Activated CD4-positive, alpha-beta memory T cell treated with anti-CD3 and anti-CD28 coated beads, Interleukin-2, amount 10 ng/mL, durations not matched to agents 7 days and 5 days (primary cell): ENCODE measurements around the gene HUNK. TPM values are rescaled to one million over a fixed set of nuclear protein-coding genes. Genes with fewer than 3 reads are reported as not detected.

Experiments
- CTCF ChIA-PET: fragments of 350-600 bp; sonication (Branson Sonifier 250); formaldehyde crosslinking; loops from one replicate; lab custom pipeline; 2021; ENCODE audit warnings: antibody characterized with exemption, inconsistent platforms; lab: Charles Lee
- POLR2A ChIA-PET: fragments of 350-600 bp; sonication (Branson Sonifier 250); formaldehyde crosslinking; loops from one replicate; lab custom pipeline; 2021; ENCODE audit warnings: antibody characterized with exemption; lab: Charles Lee
- DNase-seq: peaks from one replicate; pipeline ENCODE4 v3.0.0-alpha.2; 2020
- H3K27ac Mint-ChIP-seq: one replicate; pipeline ENCODE4 v1.8.0; 2021; ENCODE audit warnings: mild to moderate bottlenecking, mixed read lengths
- H3K27me3 Mint-ChIP-seq: one replicate; pipeline ENCODE4 v1.8.0; 2021; ENCODE audit warnings: mixed read lengths
- H3K36me3 Mint-ChIP-seq: one replicate; pipeline ENCODE4 v1.8.0; 2021; ENCODE audit warnings: low read depth, mixed read lengths
- H3K4me1 Mint-ChIP-seq: one replicate; pipeline ENCODE4 v1.8.0; 2021; ENCODE audit warnings: mixed read lengths
- H3K4me3 Mint-ChIP-seq: one replicate; pipeline ENCODE4 v1.8.0; 2021; ENCODE audit warnings: mild to moderate bottlenecking, mixed read lengths
- H3K9me3 Mint-ChIP-seq: one replicate; pipeline ENCODE4 v1.8.0; 2021; ENCODE audit warnings: mixed read lengths
- total RNA-seq, 2 experiments: library from RNA; stranded (reverse); gene quantifications; one replicate each; pipeline ENCODE4 v1.2.3, GENCODE V29; 2021

The HUNK gene
- total RNA-seq, 2 experiments from 2014 or later = 0.03 to 0.05 TPM

DNA sequence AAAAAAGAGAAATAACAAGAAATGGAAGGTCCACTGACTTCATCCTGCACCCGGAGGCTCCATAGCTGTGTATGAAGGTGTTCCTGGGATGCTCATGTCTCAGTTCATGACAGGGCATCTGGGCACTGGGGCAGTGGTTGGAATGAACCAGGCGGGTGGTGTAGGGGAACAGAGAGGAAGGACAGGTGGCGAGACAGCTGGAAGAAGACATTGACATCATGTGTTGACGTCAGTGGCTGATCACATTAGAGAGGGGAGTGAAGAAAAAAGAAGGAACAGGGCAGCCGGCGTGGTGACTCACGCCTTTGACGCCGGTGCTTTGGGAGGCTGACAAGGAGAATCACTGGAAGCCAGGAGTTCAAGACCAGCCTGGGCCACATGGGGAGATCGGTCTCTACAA is 50.1 kb downstream of the HUNK start:
- Mint-ChIP-seq H3K27me3 (no peaks in the 10 kb centered on the region), H3K4me3 (no peak overlapping the region), H3K4me1 (no peaks in the 10 kb centered on the region), H3K27ac (no peak overlapping the region), H3K36me3 (no peaks in the 10 kb centered on the region), H3K9me3 (peaks cover 3% of the 10 kb centered on the region)
- DNase-seq = no peak
- ChIA-PET CTCF (no interaction called here), POLR2A (no interaction called here)

GRCh38 chr21:31923756-31924155 is 50.9 kb downstream of the HUNK start:
- Mint-ChIP-seq H3K9me3 (peaks cover 3% of the 10 kb centered on the region), H3K36me3 (no peaks in the 10 kb centered on the region), H3K4me3 (no peak overlapping the region), H3K4me1 (no peaks in the 10 kb centered on the region), H3K27me3 (no peaks in the 10 kb centered on the region), H3K27ac (no peak overlapping the region)
- POLR2A ChIA-PET = no interaction called here
- no peak for DNase-seq
- CTCF ChIA-PET = no interaction called here

DNA sequence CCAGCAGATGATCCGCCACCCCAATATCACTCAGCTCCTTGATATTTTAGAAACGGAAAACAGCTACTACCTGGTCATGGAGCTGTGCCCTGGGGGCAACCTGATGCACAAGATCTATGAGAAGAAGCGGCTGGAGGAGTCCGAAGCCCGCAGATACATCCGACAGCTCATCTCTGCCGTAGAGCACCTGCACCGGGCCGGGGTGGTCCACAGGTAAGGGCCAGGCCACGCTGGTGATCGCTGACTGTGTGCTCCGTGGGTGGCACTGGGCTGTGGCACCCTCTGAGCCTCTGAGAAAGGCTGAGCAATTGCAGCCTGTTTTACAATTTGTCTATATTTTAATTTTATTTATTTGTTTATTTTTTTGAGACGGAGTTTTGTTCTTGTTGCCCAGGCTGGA is 51.7 kb downstream of the HUNK start:
- H3K9me3 Mint-ChIP-seq = peaks cover 3% of the 10 kb centered on the region
- no peak overlapping the region for H3K4me3 Mint-ChIP-seq
- no peaks in the 10 kb centered on the region for H3K27me3 Mint-ChIP-seq
- no peaks in the 10 kb centered on the region for H3K4me1 Mint-ChIP-seq
- DNase-seq = no peak
- ChIA-PET POLR2A (no interaction called here), CTCF (no interaction called here)
- H3K27ac Mint-ChIP-seq = no peak overlapping the region
- H3K36me3 Mint-ChIP-seq = no peaks in the 10 kb centered on the region

GRCh38 chr21:31926498-31926897 is 53.7 kb downstream of the HUNK start:
- DNase-seq = no peak
- no peaks in the 10 kb centered on the region for H3K4me1 Mint-ChIP-seq
- H3K4me3 Mint-ChIP-seq = no peak overlapping the region
- CTCF ChIA-PET = interaction anchor here (0.6 kb wide), 1 partner anchor 674 kb away, joined by 6 read pairs; no protein-coding TSS in a partner anchor
- H3K27me3 Mint-ChIP-seq = no peaks in the 10 kb centered on the region
- POLR2A ChIA-PET = no interaction called here
- H3K9me3 Mint-ChIP-seq = peaks cover 3% of the 10 kb centered on the region
- H3K27ac Mint-ChIP-seq = no peak overlapping the region
- H3K36me3 Mint-ChIP-seq = no peaks in the 10 kb centered on the region

DNA sequence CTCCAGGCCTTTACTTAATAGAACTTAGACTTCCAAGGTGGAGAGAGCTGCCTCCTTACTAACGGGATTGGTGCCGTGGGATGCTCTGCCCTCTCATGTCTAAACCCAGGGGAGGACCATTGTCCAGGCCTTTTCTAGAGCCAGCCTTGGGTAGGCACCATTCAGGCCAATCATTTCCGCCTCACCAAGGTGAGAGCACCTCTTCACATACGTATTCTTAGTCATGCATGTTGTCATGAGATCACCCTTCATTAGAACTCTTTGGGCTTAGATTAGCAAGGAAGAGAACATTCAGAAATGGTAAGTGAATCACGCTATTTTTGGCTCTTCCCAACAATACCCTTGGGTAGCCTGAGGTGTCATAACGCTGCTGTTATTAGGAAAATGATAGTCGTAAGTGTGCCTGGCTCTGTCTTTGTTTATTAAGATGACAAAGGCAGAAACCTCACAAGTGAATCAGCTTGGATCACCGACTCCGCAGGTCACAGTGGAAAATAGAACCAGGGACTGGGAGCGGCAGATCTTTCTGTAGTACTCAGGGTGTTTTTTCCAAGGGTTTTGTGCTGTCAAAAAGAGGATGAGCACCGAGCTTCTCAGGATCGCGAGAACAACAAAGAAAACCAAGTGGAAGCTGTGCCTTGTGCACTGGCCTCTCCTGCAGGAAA is 55.0 kb downstream of the HUNK start:
- H3K4me3 Mint-ChIP-seq = no peak overlapping the region
- ChIA-PET POLR2A (no interaction called here), CTCF (no interaction called here)
- no peaks in the 10 kb centered on the region for H3K4me1 Mint-ChIP-seq
- no peak overlapping the region for H3K27ac Mint-ChIP-seq
- no peaks in the 10 kb centered on the region for H3K36me3 Mint-ChIP-seq
- no peak for DNase-seq
- H3K27me3 Mint-ChIP-seq = peaks cover 2% of the 10 kb centered on the region
- peaks cover 3% of the 10 kb centered on the region for H3K9me3 Mint-ChIP-seq

DNA sequence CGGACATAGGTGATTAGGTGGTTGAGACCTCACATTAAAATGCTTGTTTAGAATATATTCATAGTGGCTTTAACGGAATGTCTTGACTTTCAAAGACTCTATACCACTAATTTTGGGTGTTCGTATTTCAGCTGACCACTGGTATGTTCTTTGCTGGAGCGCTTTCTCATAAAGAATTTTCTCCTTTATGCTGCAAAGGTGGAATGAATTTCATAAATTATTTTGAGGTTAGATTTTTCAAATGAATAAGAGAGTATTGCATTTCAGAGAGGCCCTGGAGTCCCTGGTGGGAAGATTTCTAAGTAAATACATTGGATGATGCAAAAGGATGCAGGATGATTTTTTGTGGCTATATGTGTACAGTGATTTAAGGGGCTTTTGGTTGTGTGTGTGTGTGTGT is 55.8 kb downstream of the HUNK start:
- POLR2A ChIA-PET = no interaction called here
- H3K36me3 Mint-ChIP-seq = no peaks in the 10 kb centered on the region
- CTCF ChIA-PET = no interaction called here
- no peak for DNase-seq
- no peak overlapping the region for H3K4me3 Mint-ChIP-seq
- no peak overlapping the region for H3K27ac Mint-ChIP-seq
- no peaks in the 10 kb centered on the region for H3K4me1 Mint-ChIP-seq
- H3K9me3 Mint-ChIP-seq = peaks cover 3% of the 10 kb centered on the region
- peaks cover 2% of the 10 kb centered on the region for H3K27me3 Mint-ChIP-seq

- DNase-seq = no peak
- no peaks in the 10 kb centered on the region for H3K4me1 Mint-ChIP-seq
- no peaks in the 10 kb centered on the region for H3K36me3 Mint-ChIP-seq
- H3K27me3 Mint-ChIP-seq = peaks cover 2% of the 10 kb centered on the region
- H3K27ac Mint-ChIP-seq = no peak overlapping the region
- CTCF ChIA-PET = no interaction called here
- H3K4me3 Mint-ChIP-seq = no peak overlapping the region
- peaks cover 3% of the 10 kb centered on the region for H3K9me3 Mint-ChIP-seq
- POLR2A ChIA-PET = no interaction called here
Measured at GRCh38 chr21:31929548-31929947, 56.7 kb downstream of the HUNK start.

- H3K27me3 Mint-ChIP-seq = peaks cover 2% of the 10 kb centered on the region
- CTCF ChIA-PET = no interaction called here
- DNase-seq = no peak
- no peak overlapping the region for H3K4me3 Mint-ChIP-seq
- H3K36me3 Mint-ChIP-seq = no peaks in the 10 kb centered on the region
- POLR2A ChIA-PET = no interaction called here
- H3K9me3 Mint-ChIP-seq = peaks cover 3% of the 10 kb centered on the region
- H3K4me1 Mint-ChIP-seq = no peaks in the 10 kb centered on the region
- H3K27ac Mint-ChIP-seq = no peak overlapping the region
Measured at GRCh38 chr21:31930001-31930400, 57.2 kb downstream of the HUNK start.

DNA sequence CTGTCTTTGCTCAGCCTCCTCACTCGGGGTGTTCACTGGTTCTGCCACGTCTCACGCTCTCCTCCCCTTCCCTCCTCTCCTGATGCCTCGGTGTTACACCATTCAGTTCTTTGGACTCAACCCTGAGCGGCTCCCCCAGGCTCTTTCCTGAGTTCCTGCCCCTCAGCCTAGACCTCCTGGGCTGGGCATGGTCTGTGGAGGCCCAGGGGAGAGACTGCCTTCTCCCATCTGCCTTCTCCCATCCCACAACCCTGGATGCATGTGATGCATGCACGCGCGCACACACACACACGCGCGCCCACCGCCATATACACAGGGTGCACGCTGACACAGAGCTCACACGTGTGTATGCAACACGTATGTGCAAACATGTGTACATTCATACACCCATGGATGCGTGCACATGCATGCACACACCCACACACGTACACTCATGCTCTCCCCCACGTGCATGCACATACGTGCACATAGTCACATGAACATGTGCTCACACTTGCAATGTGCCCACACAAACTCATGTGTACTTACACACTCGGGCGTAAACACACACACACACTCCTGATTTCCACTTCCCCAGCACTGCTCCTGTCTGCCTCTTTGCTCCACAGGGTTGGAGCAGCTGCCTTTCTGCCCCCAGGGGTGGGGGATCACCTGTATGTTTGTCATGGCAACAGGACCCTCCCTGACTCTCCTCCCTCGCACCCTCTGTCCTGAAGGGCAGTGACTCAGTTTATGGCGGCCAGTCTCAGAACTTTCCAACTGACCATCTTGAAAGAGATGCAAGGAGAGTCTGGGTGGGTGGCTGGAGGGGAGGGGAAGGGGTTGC is 59.0 kb downstream of the HUNK start:
- H3K27me3 Mint-ChIP-seq = peaks cover 2% of the 10 kb centered on the region
- H3K9me3 Mint-ChIP-seq = no peaks in the 10 kb centered on the region
- no peak overlapping the region for H3K27ac Mint-ChIP-seq
- no peaks in the 10 kb centered on the region for H3K4me1 Mint-ChIP-seq
- H3K4me3 Mint-ChIP-seq = no peak overlapping the region
- H3K36me3 Mint-ChIP-seq = no peaks in the 10 kb centered on the region
- DNase-seq = no peak
- ChIA-PET CTCF (no interaction called here), POLR2A (no interaction called here)

DNA sequence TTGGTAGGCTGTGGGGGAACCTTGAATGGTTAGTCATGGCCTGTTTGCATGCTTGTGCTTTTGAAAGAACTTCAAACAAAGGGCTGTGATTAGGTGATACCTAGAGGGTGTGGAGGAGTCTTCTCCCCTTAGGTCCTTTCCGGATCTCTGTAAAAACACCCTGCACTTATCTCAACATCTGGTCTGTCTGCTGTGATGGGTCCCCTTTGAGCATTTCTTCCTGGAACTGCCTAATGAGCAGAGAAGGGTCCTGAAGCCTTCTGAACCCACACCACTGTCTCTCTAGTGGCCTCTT is 59.6 kb downstream of the HUNK start:
- peaks cover 2% of the 10 kb centered on the region for H3K27me3 Mint-ChIP-seq
- no peaks in the 10 kb centered on the region for H3K36me3 Mint-ChIP-seq
- no peak overlapping the region for H3K27ac Mint-ChIP-seq
- no peaks in the 10 kb centered on the region for H3K4me1 Mint-ChIP-seq
- ChIA-PET POLR2A (no interaction called here), CTCF (no interaction called here)
- no peaks in the 10 kb centered on the region for H3K9me3 Mint-ChIP-seq
- no peak overlapping the region for H3K4me3 Mint-ChIP-seq
- DNase-seq = no peak

- H3K4me3 Mint-ChIP-seq = no peak overlapping the region
- no peaks in the 10 kb centered on the region for H3K4me1 Mint-ChIP-seq
- POLR2A ChIA-PET = no interaction called here
- no peak overlapping the region for H3K27ac Mint-ChIP-seq
- DNase-seq = no peak
- CTCF ChIA-PET = no interaction called here
- no peaks in the 10 kb centered on the region for H3K36me3 Mint-ChIP-seq
- H3K9me3 Mint-ChIP-seq = no peaks in the 10 kb centered on the region
- peaks cover 3% of the 10 kb centered on the region for H3K27me3 Mint-ChIP-seq
Measured at GRCh38 chr21:31937303-31937702, 64.5 kb downstream of the HUNK start.

DNA sequence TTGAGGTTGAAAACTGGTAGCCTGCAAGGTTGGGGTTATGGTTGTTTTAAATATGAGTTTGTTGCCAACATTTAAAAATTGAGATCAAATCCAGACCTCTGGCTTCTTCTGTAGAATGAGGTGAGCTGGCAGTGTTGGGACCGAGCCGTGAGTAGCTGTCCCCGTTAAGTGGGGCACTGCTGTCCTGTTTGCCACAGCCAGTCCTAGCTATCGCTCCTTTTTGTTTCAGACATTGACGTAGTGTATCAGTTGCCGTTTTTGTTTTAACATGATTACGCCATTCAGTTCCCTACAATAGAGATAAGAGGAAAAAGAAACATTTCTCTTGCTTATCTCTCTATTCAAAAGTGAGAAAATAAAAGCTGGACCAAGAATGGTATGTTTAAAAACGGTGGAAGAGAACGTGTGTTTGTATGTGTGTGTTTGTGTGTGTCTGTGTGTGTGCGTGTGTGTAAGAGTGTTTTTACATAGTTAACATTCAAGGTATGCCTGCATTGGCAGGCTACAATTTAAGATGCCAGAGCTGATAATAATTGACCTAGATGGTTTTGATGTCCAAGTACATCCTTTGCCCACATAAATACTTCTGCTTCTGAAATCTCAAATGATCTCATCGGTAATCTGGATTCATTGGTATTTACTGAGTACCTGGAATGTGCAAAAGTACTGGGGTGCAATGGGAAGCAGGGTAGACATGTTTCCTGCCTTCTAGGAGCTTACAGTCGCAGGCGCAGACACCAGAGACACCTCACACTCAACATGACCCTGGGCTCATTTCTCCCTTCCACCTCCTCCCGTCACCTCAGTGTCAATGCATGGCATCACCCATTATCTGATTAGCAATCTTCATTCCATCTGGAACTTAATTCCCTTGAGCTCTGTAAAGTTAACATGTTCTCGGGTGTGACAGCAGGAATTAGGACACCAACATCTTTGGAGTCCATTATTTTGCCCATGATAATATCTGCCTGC is 65.8 kb downstream of the HUNK start:
- Mint-ChIP-seq H3K27ac (no peak overlapping the region), H3K27me3 (peaks cover 3% of the 10 kb centered on the region), H3K4me3 (no peak overlapping the region), H3K4me1 (no peaks in the 10 kb centered on the region), H3K36me3 (no peaks in the 10 kb centered on the region), H3K9me3 (no peaks in the 10 kb centered on the region)
- ChIA-PET POLR2A (no interaction called here), CTCF (no interaction called here)
- DNase-seq = no peak

DNA sequence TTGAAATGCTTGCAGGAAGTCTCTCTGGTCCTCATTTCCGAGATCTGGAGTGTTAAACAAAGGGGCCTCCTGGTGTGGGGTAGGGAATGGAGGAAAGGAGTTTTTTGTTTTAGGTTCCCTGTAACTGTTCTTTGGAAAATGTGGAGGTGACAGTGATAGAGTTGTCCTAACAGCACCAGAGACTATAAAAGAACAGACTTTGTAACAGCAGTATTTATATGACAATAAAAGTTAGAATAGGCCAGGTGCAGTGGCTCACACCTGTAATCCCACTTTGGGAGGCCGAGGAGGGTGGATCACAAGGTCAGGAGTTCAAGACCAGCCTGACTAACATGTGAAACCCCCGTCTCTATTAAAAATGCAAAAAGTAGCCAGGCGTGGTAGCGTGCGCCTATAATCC is 68.9 kb downstream of the HUNK start:
- no peaks in the 10 kb centered on the region for H3K36me3 Mint-ChIP-seq
- CTCF ChIA-PET = no interaction called here

More for the DNA sequence above, 68.9 kb downstream of the HUNK start:
- peaks cover 3% of the 10 kb centered on the region for H3K27me3 Mint-ChIP-seq
- no peak overlapping the region for H3K4me3 Mint-ChIP-seq
- H3K27ac Mint-ChIP-seq = no peak overlapping the region
- DNase-seq = no peak
- H3K4me1 Mint-ChIP-seq = no peaks in the 10 kb centered on the region
- no peaks in the 10 kb centered on the region for H3K9me3 Mint-ChIP-seq
- POLR2A ChIA-PET = no interaction called here
